ENCODE data around the gene OFD1.

GRCh38 chrX:13786048-13786447 is 51.5 kb downstream of the OFD1 start:
- TF ChIP-seq POLR2A (IDR thresholded peaks at IDR 0.05) (no peak), CTCF (IDR thresholded peaks at IDR 0.05) (no peak)
